ENCODE measurements around the gene CAMK1.

The CAMK1 gene

GRCh38 chr3:9710174-9710739 is 59.5 kb downstream of the CAMK1 start:
- no peak for DNase-seq (ENCODE audit: low read depth in 2 of 2)

All from fibroblast of skin of left biceps (primary cell).